ENCODE results near the gene CORO7.
A peak's percentile ranks its signal among the peaks of the same experiment; 100 is the strongest.

CORO7 gene

GRCh38 chr16:4332623-4333307 lies 83.6 kb downstream of the CORO7 start:
- TF ChIP-seq FOXP2 (optimal IDR thresholded peaks at IDR 0.05; ENCODE audit: borderline replicate concordance, extremely low read depth, extremely low read length, insufficient read depth) = no peak
- no peak for TF ChIP-seq POLR2AphosphoS5 (IDR thresholded peaks at IDR 0.05; ENCODE audit: low read depth, low read length)
- TF ChIP-seq SIN3A (IDR thresholded peaks at IDR 0.05; ENCODE audit: borderline replicate concordance, insufficient read depth, low read length) = no peak
- TF ChIP-seq TAF1 (IDR thresholded peaks at IDR 0.05; ENCODE audit: borderline replicate concordance, insufficient read depth, low read length) = no peak
- no peak for TF ChIP-seq REST (IDR thresholded peaks at IDR 0.05; ENCODE audit: insufficient read depth in 1 of 2, low read depth in 2 of 2, low read length in 2 of 2)

GRCh38 chr16:4332083-4332482 lies 84.3 kb downstream of the CORO7 start:
- TF ChIP-seq POLR2AphosphoS5 (IDR thresholded peaks at IDR 0.05; ENCODE audit: low read depth, low read length) (no peak), REST (IDR thresholded peaks at IDR 0.05; ENCODE audit: insufficient read depth in 1 of 2, low read depth in 2 of 2, low read length in 2 of 2) (no peak), SIN3A (IDR thresholded peaks at IDR 0.05; ENCODE audit: borderline replicate concordance, insufficient read depth, low read length) (no peak), FOXP2 (optimal IDR thresholded peaks at IDR 0.05; ENCODE audit: borderline replicate concordance, extremely low read depth, extremely low read length, insufficient read depth) (no peak), TAF1 (IDR thresholded peaks at IDR 0.05; ENCODE audit: borderline replicate concordance, insufficient read depth, low read length) (no peak)

- TF ChIP-seq REST (IDR thresholded peaks at IDR 0.05; ENCODE audit: insufficient read depth in 1 of 2, low read depth in 2 of 2, low read length in 2 of 2) (no peak), FOXP2 (optimal IDR thresholded peaks at IDR 0.05; ENCODE audit: borderline replicate concordance, extremely low read depth, extremely low read length, insufficient read depth) (peak; percentile 75)
Observed at GRCh38 chr16:4330277-4330874, 86.0 kb downstream of the CORO7 start.

GRCh38 chr16:4328782-4329775 lies 87.3 kb downstream of the CORO7 start:
- TF ChIP-seq TAF1 (IDR thresholded peaks at IDR 0.05; ENCODE audit: borderline replicate concordance, insufficient read depth, low read length) (no peak), FOXP2 (optimal IDR thresholded peaks at IDR 0.05; ENCODE audit: borderline replicate concordance, extremely low read depth, extremely low read length, insufficient read depth) (no peak), REST (IDR thresholded peaks at IDR 0.05; ENCODE audit: insufficient read depth in 1 of 2, low read depth in 2 of 2, low read length in 2 of 2) (no peak), POLR2AphosphoS5 (IDR thresholded peaks at IDR 0.05; ENCODE audit: low read depth, low read length) (no peak), SIN3A (IDR thresholded peaks at IDR 0.05; ENCODE audit: borderline replicate concordance, insufficient read depth, low read length) (no peak)

Measured in PFSK-1 (cell line).